DMS 273 (cell line): Measurements from ENCODE around the gene PCIF1.

ENCODE experiments used
- DNase-seq: peaks from one replicate; lab custom pipeline; 2025; ENCODE audit not compliant: unreplicated experiment; lab: John Stamatoyannopoulos, UW

The PCIF1 gene

DNA sequence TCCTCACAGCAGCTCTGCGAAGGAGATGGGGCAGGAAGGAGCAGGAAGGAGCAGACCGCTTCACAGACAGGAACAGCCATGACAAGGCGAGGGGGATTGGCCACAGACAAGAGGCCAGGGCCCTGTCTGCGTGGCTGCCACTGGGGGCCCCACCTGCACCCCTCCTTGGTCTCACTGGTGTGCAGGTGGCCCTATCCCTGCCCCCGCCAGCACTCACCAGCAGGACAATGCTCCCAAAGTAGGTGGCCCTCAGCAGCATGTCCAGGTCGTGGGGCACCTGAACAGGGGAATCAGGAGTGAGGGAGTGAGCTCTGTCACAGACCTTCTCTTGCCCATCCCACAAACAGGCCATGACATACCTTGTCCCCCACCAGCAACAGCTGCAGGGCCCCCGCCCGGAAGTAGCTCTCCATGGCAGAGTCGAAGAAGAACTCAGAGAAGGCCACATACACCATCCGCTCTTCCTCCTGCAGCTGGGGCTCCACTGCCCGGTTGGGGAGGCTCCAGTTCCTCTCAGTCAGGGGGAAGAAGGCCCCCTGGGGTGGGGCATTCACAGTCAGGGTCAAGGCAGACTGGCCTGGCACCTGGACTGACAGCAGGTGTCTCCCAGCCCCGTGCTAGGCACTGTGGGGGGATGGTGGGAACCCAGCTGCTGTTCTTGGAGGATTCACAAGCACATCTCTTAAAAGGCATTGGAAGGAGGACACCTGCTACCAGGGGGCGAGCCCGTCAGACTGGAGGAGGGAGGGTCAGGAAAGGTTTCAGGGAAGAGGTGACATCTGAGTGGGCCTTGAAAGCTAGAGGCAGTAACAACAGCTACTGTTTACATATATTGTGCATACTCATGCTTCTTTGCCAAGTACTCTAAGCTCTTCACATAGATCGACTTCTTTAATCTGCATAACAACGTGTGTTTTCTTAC lies 29.6 kb upstream of the PCIF1 start:
- DNase-seq, result no peak

DNA sequence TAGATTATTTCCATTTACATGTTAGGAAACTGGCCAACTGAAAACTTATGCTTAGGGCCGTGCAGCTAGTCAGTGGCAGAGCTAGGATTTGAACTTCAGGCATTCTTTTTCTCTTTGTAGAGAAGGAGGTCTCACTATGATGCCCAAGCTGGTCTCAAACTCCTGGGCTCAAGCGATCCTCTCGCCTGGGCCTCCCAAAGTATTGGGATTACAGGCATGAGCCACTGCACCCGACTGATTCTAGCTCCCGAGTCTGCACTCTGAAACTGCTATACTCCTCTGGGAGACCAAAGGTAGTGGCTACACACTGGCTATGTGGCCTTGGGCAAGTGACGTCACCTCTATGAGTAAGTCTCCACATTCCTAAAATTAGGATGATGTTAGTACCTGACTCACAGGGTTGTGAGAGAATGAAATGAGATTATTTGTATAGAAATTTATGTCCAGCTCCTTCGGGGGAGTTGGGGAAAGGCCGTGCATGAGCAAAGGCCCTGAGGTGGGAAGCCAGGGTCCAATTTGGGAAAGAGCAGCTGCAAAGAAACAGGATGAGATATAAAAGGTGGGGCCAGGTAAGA lies 28.9 kb upstream of the PCIF1 start:
- DNase-seq, result no peak

DNA sequence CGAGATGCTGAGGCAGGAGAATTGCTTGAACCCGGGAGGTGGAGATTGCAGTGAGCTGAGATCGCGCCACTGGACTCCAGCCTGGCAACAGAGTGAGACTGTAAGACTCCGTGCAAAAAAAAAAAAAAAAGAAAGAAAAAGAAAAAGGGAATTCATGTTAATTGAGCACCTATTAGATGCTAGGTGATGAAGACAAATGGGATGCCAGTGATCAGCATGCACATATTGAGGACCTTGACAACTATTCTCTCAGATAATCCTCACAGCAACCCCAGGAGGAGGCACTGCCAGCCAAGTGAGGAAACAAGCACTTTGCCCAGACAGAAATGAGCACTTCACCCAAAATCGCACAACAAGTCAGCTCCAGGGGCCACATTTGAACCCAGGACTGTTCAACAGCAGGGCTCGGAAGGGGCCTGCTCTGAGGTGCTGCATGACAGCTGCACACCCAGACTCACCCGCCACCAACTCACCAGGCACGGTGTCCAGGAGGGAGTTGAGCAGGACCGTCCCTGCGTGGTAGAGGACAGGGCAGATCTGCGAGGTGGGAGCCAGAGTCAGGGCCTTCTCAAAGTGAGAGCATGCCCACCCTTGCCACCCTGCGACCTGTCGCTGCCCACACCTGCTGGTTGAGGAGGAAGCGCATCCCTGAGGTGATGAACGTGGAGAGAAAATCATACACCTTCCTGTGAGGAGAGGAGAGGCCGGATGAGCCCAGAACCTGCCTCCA lies 27.1 kb upstream of the PCIF1 start:
- no peak for DNase-seq

DNA sequence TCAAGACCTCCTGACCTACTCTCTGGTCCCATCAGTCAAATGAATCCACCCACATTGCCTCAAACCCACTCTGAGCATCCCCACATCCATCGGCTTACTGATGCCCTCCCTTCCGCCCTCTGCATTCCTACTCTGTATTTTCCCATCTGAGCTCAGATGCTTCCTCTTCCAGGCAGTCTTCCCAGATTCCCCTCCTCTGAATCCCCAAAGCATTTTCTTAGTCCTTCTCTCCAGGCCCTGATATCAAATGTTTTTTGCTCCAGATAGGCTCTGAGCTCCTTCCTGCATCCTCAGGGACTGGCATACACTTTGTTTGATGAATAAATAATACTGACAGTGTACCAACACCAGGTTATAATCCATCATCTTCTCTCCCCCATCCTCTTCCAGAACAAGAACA lies 26.4 kb upstream of the PCIF1 start:
- DNase-seq, result no peak

DNA sequence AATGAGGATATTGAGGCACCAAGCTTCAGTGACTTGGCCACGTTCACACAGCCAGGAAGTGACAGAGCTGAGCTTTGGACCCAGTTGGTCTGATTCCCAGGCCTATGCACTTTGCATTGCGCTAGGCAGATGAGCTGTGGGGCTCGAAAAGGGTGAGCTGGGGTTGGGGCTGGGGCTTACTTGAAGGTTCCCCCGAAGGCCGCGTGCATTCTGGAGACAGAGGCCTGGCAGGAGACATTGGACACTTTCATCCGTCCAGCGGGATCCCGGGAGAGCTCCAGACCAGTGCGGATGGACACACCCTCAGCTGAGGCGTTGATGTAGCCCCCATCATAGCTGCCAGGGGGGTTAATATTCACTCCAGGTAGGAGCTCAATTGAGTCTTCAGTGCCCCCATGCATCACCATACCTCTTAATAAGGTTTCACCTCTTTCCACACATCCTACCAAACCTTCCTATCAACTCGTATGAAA lies 25.1 kb upstream of the PCIF1 start:
- DNase-seq, result no peak

DNA sequence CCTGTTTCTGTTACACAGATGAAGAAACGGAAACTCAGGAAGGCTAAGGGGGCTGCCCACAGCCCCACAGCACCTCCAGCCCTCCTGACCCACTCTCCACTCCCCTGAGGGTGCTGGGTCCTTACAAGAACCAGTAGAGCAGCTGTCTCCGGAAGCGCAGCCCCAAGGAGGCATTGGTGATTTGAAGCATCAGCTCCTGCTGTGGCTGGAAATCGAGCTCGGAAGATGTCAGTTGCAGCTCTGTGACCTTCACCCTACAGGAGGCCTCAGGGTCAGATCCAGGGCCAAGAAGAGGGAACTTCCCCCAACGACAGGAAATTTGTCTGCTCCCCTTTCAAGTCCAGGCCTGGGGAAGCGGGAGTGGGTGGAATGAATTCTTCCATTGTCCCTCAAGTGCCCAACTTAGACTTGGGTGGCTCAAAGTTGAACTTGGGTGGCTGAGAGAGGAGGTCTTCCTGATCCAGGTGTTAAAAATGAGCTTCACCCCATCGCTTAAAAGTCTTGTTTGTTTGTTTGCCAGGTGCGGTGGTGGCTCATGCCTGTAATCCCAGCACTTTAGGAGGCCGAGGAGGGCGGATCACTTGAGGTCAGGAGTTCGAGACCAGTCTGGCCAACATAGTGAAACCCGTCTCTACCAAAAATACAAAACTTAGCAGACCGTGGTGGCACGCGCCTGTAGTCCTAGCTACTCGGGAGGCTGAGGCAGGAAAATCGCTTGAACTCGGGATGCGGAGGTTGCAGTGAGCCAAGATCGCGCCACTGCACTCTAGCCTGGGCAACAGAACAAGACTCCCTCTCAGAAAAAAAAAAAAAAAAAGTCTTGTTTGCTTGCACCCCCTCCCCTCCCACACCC lies 24.4 kb upstream of the PCIF1 start:
- DNase-seq, result no peak

DNA sequence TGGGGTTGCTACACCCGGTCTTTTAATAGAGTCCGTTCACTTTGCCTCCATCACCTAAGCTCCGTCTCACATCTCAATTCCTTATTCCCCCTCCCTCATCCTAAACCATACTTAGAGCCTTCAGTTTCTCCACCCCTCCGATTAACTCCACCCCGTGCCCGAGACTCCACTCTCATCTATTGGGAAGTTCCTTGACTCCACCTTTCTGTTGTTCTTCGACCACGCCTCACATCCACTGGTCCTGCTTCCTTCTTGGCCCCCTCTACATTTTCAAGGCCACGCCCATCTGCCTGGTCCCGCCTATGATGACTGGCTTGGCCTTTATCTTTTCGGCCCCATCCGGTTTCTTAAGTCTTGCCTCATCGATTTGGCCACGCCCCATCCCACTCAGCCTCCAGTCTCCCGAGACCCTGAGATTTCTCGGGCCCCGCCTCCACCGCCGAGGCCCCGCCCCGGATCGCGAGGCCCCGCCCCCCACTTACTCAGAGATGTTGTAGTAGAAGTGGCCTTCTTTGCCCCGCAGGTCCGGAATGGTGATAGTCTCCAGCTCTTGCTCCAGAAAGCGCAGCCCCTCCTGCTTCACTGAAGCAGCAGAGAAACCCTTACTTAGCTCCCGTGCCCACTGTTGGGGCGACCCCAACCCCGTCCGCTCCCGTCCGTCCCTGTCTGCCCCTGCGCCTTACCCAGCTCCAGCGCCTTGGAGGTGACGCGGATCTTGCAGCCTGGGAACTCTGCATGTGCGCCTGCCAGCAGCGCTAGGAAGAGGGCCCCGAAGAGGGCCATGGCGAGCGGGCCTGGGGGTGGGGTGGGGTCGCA lies 23.6 kb upstream of the PCIF1 start:
- peak; percentile 93 for DNase-seq

DNA sequence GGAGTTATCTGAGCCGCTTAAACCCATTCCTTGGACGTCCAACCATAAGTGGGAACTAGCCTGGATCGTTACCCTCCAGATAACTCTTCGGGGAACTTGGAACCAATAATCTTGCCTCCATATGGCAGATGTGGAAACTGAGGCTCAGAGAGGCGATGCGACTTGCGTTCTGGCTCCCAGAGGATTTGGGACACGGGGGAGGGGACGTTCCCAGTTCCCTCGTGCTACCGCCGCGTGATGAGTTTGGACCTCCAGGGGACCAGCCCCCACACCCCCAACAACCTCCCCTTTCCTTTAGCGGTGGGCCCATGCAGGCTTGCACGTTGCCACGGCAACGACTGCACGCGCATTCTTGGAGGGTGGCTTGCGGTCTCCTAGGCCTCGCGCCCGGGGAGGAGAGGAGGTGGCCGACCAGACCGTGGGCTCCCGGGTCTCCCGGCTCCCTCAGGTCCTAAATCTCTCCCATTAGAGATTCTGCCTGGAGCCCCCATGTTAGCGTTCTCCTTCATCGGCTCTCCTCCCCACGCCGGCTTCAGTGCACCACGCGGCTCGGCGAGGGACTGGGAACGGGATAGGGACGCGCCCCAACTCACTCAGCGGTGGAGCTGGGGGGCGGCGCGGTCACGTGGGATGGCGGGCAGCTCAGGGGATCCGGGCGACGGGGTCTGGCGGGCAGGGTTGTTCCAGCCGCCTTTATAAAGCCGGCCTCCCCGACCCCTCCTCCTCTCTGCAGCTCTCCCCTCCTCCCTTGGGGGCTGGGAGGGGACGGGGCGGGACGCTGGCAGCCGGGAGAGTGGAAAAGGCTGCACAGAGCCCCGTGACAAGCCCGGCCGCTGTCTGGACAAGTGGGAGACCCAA lies 22.8 kb upstream of the PCIF1 start, which contains the start of gene PLTP:
Gene PLTP (minus strand): TSS at position 670 of the 858 bp plus-strand sequence. CDS start 703 bp downstream, outside the sequence.
- peak; percentile 82 for DNase-seq

DNA sequence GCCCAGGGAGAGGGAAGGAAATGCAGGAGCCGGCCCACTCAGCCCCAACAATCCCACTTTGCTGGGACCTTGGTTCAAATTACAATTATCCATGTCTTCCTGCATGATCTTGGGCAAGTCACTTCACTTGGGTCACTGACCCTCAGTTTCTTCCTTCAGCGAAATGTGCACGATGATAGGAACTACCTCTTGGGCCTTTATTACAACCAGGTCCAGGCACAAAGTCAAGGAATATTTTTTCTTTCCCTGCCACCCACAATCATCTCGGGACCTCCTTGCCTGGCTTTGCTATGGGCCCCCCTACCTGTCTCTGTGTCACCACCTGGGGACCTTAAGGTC lies 22.2 kb upstream of the PCIF1 start:
- no peak for DNase-seq

DNA sequence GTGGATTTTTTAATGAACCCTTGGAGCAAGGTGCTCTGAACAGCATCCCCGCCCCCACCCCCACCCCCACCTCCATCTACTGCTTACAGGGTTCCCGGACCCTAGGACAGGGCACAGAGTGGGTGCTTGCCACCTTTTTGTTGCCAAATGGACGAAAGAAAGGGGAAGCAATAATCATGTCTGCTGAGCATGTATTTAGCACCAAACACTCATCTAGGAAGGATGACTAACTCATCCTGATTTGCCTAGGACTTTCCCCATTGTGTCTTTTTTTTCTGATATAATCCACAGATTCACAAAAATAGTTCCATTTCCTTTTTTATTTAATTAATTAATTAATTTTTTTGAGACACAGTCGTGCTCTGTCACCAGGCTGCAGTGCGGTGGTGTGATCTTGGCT lies 21.4 kb upstream of the PCIF1 start:
- no peak for DNase-seq

DNA sequence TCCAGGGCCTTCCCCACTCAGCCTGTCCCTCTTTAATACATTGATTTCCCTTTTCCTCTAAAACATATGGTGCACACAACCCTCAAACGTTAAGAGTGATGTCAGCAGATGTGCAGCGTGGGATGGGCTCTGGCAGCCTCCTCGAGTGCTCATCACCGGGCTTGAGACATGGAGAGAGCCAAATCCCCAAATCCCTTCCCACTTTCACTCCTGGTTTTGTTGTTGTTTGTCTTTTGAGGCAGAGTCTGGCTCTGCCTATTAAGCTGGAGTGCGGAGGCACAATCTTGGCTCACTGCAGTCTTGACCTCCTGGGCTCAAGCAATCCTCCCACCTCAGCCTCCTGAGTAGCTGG lies 16.7 kb upstream of the PCIF1 start:
- DNase-seq, result peak; percentile 59

DNA sequence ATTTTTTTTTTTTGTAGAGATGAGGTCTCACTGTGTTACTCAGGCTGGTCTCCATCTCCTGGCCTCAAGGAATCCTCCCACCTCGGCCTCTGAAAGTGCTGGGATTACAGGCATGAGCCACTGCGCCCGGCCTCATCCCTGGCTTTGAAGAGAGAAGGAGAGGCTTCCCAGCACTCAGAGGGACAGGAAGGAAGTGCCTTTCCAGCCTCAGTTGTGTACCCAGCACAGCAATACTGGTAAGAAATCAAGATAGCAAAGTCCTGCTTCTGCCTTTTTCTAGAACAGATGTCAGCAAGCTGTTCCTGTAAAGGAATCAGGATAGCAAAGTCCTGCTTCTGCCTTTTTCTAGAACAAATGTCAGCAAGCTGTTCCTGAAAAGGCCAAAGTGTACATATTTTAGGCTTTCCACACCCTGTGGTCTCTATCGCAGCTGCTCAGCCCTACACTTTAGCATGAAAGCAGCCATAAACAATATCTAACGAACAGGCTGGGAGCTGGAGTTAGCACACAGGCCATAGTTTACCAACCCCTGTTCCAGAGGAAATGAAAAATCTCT lies 16.2 kb upstream of the PCIF1 start:
- no peak for DNase-seq

DNA sequence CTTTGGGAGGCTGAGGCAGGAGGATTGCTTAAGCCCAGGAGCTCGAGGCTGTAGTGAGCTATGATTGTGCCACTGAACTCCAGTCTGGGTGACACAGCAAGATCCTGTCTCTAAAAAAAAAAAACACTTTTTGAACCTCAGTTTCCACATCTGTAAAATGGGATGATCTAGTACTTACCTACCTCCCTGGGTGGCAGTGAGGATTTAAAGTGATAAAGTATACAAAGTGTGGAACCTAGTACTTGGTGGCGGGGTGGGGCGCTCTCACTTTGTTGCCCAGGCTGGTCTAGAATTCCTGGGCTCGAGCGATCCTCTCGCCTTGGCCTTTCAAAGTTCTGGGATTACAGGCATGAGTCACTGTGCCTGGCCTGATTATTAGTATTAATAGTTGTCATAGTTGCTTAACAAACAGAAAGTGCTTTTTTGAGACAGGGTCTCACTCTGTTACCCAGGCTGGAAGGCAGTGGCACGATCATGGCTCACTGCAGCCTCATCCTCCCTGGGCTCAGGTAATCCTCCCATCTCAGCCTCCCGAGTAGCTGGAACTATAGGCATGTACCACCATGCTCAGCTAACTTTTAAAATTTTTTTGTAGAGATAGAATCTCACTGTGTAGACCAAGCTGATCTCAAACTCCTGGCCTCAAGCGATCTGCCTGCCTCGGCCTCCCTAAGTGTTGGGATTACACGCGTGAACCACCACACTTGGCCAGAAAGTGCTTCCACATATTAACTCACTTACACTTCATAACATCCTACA lies 15.5 kb upstream of the PCIF1 start:
- no peak for DNase-seq

DNA sequence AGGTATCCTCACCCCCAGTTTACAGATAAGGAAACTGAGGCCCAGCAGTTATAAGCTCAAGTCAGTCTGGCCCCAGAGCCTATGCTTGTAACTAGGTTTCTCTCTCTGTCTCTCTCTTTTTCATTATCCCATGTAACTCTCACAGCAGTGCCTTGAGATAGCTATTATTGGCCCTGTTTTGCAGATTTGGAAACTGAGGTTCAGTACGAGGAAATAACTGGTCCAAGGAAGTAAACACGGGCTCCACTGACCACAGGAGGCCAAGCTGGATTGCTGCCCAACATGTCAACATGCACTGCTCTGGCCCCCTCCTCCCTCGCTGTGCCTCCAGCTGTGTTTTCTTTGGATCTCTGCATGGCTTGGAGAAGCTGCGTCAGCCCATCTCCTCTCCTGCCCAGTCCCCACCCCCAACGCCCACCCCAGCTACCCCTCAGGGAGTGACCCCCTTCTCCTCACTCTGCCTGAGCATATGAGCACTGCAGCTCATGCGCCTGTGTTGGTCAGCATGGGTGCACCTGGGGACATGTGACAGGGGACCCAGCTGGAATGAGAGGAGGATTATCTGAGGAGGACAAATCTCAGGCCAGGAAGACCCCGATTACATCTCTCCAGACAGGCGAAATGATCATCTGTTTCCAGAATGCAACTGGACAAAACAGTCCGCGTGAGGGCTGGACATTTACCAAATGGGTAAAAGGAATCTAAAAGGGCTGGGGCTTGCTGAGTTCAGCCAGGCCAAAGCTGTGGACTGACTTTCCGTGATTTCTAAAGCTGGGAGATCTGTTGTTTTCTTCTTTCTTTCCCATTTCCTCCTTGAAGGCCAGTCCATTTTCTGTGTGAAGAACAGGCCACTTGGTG lies 14.7 kb upstream of the PCIF1 start:
- DNase-seq, result no peak

DNA sequence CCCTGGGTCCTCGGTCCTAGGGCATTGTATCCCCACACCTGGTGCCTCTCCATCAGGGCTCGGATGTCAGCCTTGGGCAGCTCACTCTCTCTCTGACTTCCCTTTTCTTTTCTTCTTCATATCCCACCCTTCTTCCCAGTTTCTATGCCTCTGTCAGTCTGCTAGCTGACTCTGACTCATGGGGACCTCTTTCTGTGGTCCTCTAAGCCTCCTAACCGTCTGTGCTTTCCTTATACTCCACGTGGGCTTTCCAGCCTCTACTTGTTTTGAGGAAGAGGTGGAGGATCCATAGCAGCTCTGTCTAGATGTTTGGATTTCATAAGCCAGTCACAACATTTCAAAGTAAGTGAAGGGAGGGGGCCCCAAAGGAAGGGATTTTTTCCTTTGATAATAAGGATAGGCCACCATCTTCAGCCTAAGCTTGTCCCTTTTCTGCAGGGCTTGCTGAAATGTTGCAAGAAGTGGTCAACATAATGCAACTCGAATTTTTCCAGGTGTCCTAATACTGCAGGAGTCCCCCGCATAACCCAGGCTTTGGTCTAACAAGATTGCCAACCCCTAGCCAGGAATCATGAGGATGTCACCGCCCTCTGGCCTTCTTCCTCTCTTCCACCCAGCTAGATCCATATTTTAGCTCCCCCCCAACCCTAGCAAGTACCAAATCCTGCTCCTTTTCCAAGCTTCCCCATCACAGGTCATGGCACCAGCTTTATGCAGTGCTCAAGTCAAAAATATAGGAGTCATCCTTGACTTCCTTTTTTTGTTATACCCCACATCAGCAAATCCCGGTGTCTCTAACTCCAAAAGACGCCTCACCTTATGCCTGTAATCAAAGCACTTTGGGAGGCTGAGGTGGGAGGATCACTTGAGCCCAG lies 13.8 kb upstream of the PCIF1 start:
- no peak for DNase-seq
